ENCODE data around the gene RPL41.
A peak's percentile ranks its signal among the peaks of the same experiment; 100 is the strongest.
"Not testable (repeated sequence)": the region's sequence is repeated elsewhere in the genome, so short reads cannot be mapped to it uniquely, and the experiment has no call there.

The RPL41 gene

GRCh38 chr12:56116267-56117081 is at the start of gene RPL41:
Gene RPL41 (plus strand): TSS chr12:56116633.
- Histone ChIP-seq H3K9me3 (ENCODE audit: control insufficient read depth, low read length) (no peaks in the 10 kb centered on the region), H3K9ac (ENCODE audit: low read length) (peak within 1 kb of the TSS; percentile 96), H3K27me3 (ENCODE audit: control insufficient read depth, insufficient read depth, low read length) (no peaks in the 10 kb centered on the region), H3K36me3 (ENCODE audit: control insufficient read depth, insufficient read depth, low read length) (no peaks in the 10 kb centered on the region), H3K4me3 (ENCODE audit: low read length) (peak within 1 kb of the TSS; percentile 88), H3K4me1 (ENCODE audit: control insufficient read depth, insufficient read depth, low read length) (peaks cover 13% of the 10 kb centered on the region)

- H3K4me3 ChIP-seq (ENCODE audit: low read length) = no peak overlapping the region
- H3K9ac ChIP-seq (ENCODE audit: low read length) = no peak overlapping the region
- H3K27me3 ChIP-seq (ENCODE audit: control insufficient read depth, insufficient read depth, low read length) = no peaks in the 10 kb centered on the region
- H3K9me3 ChIP-seq (ENCODE audit: control insufficient read depth, low read length) = no peaks in the 10 kb centered on the region
- H3K4me1 ChIP-seq (ENCODE audit: control insufficient read depth, insufficient read depth, low read length) = no peaks in the 10 kb centered on the region
- H3K36me3 ChIP-seq (ENCODE audit: control insufficient read depth, insufficient read depth, low read length) = no peaks in the 10 kb centered on the region
These were observed 44.8 kb upstream of the RPL41 start for GRCh38 chr12:56071648-56072047.

- no peak overlapping the region for H3K9ac ChIP-seq (ENCODE audit: low read length)
These were observed 42.0 kb upstream of the RPL41 start for GRCh38 chr12:56074396-56074795.

GRCh38 chr12:56077966-56078365 is 38.5 kb upstream of the RPL41 start:
- not testable (repeated sequence) for H3K9me3 ChIP-seq (ENCODE audit: control insufficient read depth, low read length); H3K4me3 ChIP-seq (ENCODE audit: low read length); H3K27me3 ChIP-seq (ENCODE audit: control insufficient read depth, insufficient read depth, low read length); H3K36me3 ChIP-seq (ENCODE audit: control insufficient read depth, insufficient read depth, low read length); H3K9ac ChIP-seq (ENCODE audit: low read length)
- peaks cover 15% of the 10 kb centered on the region for H3K4me1 ChIP-seq (ENCODE audit: control insufficient read depth, insufficient read depth, low read length)

More at GRCh38 chr12:56074396-56074795, 42.0 kb upstream of the RPL41 start:
- Histone ChIP-seq H3K9me3 (ENCODE audit: control insufficient read depth, low read length) (no peaks in the 10 kb centered on the region), H3K36me3 (ENCODE audit: control insufficient read depth, insufficient read depth, low read length) (no peaks in the 10 kb centered on the region), H3K4me1 (ENCODE audit: control insufficient read depth, insufficient read depth, low read length) (peaks cover 6% of the 10 kb centered on the region), H3K4me3 (ENCODE audit: low read length) (no peak overlapping the region), H3K27me3 (ENCODE audit: control insufficient read depth, insufficient read depth, low read length) (no peaks in the 10 kb centered on the region)

GRCh38 chr12:56078427-56078826 is 38.0 kb upstream of the RPL41 start:
- Histone ChIP-seq H3K27me3 (ENCODE audit: control insufficient read depth, insufficient read depth, low read length) (peaks cover 4% of the 10 kb centered on the region), H3K36me3 (ENCODE audit: control insufficient read depth, insufficient read depth, low read length) (peaks cover 8% of the 10 kb centered on the region), H3K9ac (ENCODE audit: low read length) (peak overlapping the region; percentile 96), H3K4me3 (ENCODE audit: low read length) (no peak overlapping the region), H3K9me3 (ENCODE audit: control insufficient read depth, low read length) (no peaks in the 10 kb centered on the region), H3K4me1 (ENCODE audit: control insufficient read depth, insufficient read depth, low read length) (peaks cover 19% of the 10 kb centered on the region)

GRCh38 chr12:56078931-56079722 is 37.3 kb upstream of the RPL41 start:
- Histone ChIP-seq H3K36me3 (ENCODE audit: control insufficient read depth, insufficient read depth, low read length) (peaks cover 13% of the 10 kb centered on the region), H3K4me1 (ENCODE audit: control insufficient read depth, insufficient read depth, low read length) (peaks cover 25% of the 10 kb centered on the region), H3K9ac (ENCODE audit: low read length) (peak overlapping the region; percentile 96), H3K9me3 (ENCODE audit: control insufficient read depth, low read length) (no peaks in the 10 kb centered on the region), H3K27me3 (ENCODE audit: control insufficient read depth, insufficient read depth, low read length) (peaks cover 4% of the 10 kb centered on the region), H3K4me3 (ENCODE audit: low read length) (peak overlapping the region; percentile 95)

- Histone ChIP-seq H3K36me3 (ENCODE audit: control insufficient read depth, insufficient read depth, low read length) (peaks cover 13% of the 10 kb centered on the region), H3K4me1 (ENCODE audit: control insufficient read depth, insufficient read depth, low read length) (peaks cover 28% of the 10 kb centered on the region), H3K4me3 (ENCODE audit: low read length) (peak within 1 kb of the TSS; percentile 95), H3K9me3 (ENCODE audit: control insufficient read depth, low read length) (no peaks in the 10 kb centered on the region), H3K27me3 (ENCODE audit: control insufficient read depth, insufficient read depth, low read length) (peaks cover 4% of the 10 kb centered on the region), H3K9ac (ENCODE audit: low read length) (peak within 1 kb of the TSS; percentile 96)
These were observed 36.5 kb upstream of the RPL41 start, which contains the start of gene ERBB3 for GRCh38 chr12:56079723-56080555. Gene ERBB3 (plus strand): TSS chr12:56080165. CDS start chr12:56080301, 136 bp downstream.

GRCh38 chr12:56080556-56081138 is 35.8 kb upstream of the RPL41 start:
- Histone ChIP-seq H3K9me3 (ENCODE audit: control insufficient read depth, low read length) (no peaks in the 10 kb centered on the region), H3K9ac (ENCODE audit: low read length) (peak overlapping the region; percentile 96), H3K27me3 (ENCODE audit: control insufficient read depth, insufficient read depth, low read length) (peaks cover 4% of the 10 kb centered on the region)

GRCh38 chr12:56081393-56082347 is 34.8 kb upstream of the RPL41 start:
- H3K4me1 ChIP-seq (ENCODE audit: control insufficient read depth, insufficient read depth, low read length) = peaks cover 36% of the 10 kb centered on the region
- H3K27me3 ChIP-seq (ENCODE audit: control insufficient read depth, insufficient read depth, low read length) = peaks cover 4% of the 10 kb centered on the region
- H3K36me3 ChIP-seq (ENCODE audit: control insufficient read depth, insufficient read depth, low read length) = peaks cover 17% of the 10 kb centered on the region
- peak overlapping the region; percentile 96 for H3K9ac ChIP-seq (ENCODE audit: low read length)
- H3K4me3 ChIP-seq (ENCODE audit: low read length) = peak overlapping the region; percentile 95
- H3K9me3 ChIP-seq (ENCODE audit: control insufficient read depth, low read length) = no peaks in the 10 kb centered on the region

More at GRCh38 chr12:56080556-56081138, 35.8 kb upstream of the RPL41 start:
- Histone ChIP-seq H3K36me3 (ENCODE audit: control insufficient read depth, insufficient read depth, low read length) (peaks cover 13% of the 10 kb centered on the region), H3K4me3 (ENCODE audit: low read length) (peak overlapping the region; percentile 95), H3K4me1 (ENCODE audit: control insufficient read depth, insufficient read depth, low read length) (peaks cover 30% of the 10 kb centered on the region)

GRCh38 chr12:56082382-56082781 is 34.1 kb upstream of the RPL41 start:
- peaks cover 43% of the 10 kb centered on the region for H3K4me1 ChIP-seq (ENCODE audit: control insufficient read depth, insufficient read depth, low read length)
- peak overlapping the region; percentile 21 for H3K4me3 ChIP-seq (ENCODE audit: low read length)
- peak overlapping the region; percentile 54 for H3K9ac ChIP-seq (ENCODE audit: low read length)

More at GRCh38 chr12:56082382-56082781, 34.1 kb upstream of the RPL41 start:
- H3K9me3 ChIP-seq (ENCODE audit: control insufficient read depth, low read length) = no peaks in the 10 kb centered on the region
- peaks cover 4% of the 10 kb centered on the region for H3K27me3 ChIP-seq (ENCODE audit: control insufficient read depth, insufficient read depth, low read length)
- H3K36me3 ChIP-seq (ENCODE audit: control insufficient read depth, insufficient read depth, low read length) = peaks cover 18% of the 10 kb centered on the region
